G401.6 (cell line): ENCODE results near the gene PLCH2.
"Not testable (repeated sequence)": the region's sequence is repeated elsewhere in the genome, so short reads cannot be mapped to it uniquely, and the experiment has no call there.

Source experiments
- FAIRE-seq: peaks from 2 replicates; lab custom pipeline; 2012; peaks lifted over from hg19 to GRCh38; lab: Jason Lieb, UNC

PLCH2 gene

DNA sequence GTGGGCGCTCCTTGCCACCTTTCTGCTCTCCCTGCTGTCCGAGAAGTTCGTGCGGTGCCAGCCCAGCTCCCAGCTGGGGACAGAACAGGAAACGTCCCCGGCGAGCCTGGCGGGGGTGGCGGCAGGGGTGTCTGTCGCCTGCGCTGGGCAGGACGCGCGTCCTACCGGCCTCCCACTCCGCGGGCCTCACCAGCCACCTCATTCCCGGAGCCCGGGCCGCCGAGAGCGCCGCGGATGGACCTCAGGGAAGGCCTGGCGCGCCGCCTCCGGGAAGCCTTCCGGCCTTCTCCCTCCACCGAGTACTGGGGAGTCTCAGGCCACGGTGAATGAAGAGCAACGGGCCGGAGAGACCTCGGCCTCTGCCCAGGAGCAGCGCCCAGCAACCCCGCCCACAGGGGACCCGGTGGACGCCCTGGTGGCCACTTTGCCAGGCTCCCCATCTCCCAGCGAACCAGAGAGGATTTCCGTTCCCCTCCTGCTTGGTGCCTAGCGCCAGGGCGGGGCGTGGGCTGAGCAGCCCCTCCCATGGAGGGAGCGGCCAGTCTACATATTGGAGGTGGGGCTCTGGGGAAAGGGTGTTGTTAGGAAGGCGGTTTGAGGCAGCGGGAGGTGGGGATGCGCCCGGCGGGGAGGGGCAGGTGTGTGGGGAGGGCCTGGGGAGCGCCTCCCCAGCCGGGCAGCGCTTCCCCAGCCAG is 70.6 kb downstream of the PLCH2 start:
- FAIRE-seq: peak; percentile 79

- no peak for FAIRE-seq
These were observed 71.3 kb downstream of the PLCH2 start for GRCh38 chr1:2547210-2548067.

DNA sequence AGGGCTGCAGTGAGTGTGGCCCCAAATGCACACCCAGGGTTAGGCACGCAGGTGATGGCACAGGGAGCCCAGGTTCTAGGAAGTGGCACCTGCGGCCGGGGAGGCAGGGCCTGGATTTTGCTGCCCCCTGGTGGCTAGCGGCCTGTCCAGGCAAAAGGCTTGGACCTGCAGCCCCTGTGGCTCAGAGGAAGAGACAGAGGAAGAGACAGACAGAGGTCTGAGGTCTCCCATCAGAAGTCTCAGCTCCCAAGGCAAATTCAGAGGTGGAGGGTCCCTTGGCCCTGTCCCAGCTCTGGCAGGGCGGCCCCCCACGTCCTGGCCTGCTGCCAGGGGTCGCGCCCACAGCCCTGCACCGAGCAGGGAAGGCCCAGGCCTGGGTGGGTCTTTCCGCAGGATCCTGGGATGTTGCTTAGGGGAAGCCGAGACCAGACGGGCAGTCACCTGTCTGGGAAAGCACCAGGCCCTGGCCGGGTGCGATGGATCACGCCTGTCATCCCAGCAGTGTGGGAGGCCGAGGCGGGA is 72.0 kb downstream of the PLCH2 start:
- no peak for FAIRE-seq

GRCh38 chr1:2549367-2550029 is 73.4 kb downstream of the PLCH2 start:
- not testable (repeated sequence) for FAIRE-seq

DNA sequence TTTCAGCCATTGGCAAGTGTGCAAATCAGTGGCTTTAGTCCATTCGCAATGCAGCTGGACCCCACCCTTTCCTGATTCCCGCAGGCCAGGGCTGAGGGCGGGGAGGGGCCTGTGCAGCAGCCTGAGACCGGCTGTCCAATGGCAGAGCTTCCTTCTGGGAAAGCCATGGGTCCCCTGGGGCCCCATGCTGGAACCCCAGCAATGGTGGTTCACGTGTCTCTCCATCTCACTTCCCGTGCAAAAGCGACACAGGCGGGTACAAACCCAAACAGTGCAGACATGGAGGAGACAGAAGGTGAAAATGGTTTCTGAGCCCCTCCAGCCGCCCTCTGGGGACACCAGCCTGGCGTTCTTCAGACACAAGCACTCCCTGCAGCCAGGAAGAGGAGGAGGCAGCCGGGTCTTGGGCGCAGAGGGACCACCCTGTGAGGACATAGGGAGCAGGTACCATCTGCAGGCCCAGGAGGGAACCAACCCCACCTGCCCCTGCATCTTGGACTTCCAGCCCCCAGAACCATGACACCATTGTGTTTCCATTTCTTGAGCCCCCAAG is 74.3 kb downstream of the PLCH2 start:
- not testable (repeated sequence) for FAIRE-seq

DNA sequence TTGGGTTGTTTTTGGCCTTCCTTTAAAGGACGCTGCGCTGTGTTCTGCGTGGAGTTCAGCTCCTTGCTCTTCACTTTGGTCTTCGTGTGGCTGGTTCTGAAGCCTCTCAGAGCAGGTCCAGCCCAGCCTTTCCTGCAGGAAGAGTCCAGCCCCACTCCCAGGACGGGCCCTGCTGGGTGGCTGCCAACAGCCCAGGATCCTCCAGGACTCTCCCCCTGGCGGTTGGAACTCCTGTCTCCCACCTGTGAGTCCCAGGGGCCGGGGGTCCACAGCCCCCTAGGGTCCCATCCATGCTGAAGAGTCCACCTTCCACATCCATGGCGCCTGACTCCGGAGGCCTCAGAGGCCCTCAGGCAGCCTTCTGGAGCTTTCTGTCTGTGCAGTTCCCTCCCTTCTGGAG is 75.5 kb downstream of the PLCH2 start:
- FAIRE-seq: not testable (repeated sequence)

DNA sequence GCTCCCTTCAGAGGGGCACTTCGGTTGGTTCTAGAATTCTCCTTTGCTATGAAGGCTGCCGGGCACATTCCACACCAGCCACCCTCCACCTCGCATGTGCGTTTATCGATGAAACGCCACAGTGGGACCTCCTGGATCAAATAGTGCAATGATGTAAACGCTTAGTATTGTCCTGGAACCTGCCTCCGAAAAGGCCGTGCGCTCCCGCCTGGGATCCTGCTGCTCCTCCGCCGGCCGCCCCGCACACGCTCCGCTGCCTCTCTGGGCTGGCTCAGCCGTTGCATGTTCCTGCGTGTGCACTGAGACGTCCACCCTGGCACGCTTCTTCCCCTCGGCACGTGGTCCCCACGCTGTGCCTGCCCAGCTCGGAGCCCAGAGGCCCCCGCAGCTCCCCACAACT is 76.1 kb downstream of the PLCH2 start:
- FAIRE-seq: no peak

DNA sequence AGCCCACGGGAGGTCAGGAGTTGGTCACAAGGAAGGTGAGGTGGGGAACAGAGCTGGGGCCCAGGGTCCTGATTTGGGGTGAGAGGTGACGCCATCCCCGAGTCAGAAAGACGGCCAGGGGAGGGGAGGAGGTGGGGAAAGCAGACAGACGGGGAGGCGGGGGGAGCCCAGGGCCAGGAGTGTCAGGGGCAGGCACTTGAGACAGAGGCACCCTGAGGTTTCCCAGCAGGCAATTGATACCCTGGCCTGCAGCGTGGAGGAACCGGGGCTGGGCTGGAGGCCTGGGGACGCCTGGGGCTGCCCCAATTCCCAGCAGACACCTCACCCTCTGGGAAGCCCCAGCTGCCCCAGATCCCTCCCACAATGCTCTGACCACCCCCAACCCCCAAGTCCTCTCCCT is 77.0 kb downstream of the PLCH2 start:
- FAIRE-seq: not testable (repeated sequence)

DNA sequence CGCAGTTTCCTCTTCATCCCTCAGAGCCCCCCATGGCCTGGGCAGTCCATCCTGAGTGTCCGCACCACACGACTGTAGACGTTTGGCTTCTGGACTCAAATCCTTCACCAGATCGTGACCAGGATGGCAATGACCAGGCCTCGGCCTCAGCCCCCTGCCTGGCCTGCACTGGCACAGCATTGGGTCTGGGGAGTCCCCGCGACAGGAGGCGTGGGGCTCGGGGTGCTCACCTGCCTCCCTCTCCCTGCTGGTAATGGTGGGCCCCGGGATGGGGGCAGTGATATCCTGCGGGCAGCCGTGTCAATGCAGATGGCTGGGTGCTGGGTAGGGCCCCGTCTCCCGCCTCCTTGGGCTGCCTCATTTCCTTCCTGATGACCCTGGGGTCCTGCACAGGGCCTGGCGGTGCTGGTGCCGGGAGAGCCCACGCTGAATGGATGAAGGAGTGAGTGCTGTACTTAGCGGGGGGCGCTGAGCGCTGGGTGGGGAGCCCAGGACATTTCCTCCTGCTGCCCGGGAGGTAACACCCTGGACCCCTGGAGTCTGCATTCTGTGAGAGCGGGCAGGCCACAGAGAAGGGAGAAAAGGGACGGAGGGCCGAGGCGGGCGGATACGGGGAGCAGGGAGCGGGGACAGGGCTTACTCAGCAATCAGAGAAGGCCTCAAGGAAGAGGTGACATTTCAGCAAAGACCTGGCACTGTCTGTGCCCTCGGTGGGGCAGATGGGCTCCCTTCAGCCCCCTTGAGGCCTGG is 78.0 kb downstream of the PLCH2 start:
- FAIRE-seq: no peak

GRCh38 chr1:2554621-2555387 is 78.7 kb downstream of the PLCH2 start:
- FAIRE-seq: no peak
